T-helper 2 cell treated with Interferon-gamma antibody and Interleukin-4, amounts not matched to agents 5 μg/mL and 100 μg/mL, for 36 hours (primary cell): ENCODE data around the gene TRIM59.
"Not testable (repeated sequence)": the region's sequence is repeated elsewhere in the genome, so short reads cannot be mapped to it uniquely, and the experiment has no call there.

Experiments
- DNase-seq: peaks from one replicate; pipeline ENCODE4 v3.0.0; 2021; ENCODE audit warnings: low spot score
- H3K27ac Mint-ChIP-seq: one replicate; pipeline ENCODE4 v1.8.0; 2021; ENCODE audit warnings: mild to moderate bottlenecking, mixed read lengths
- H3K27me3 Mint-ChIP-seq: one replicate; pipeline ENCODE4 v1.8.0; 2021; ENCODE audit warnings: low read depth, mixed read lengths
- H3K36me3 Mint-ChIP-seq: one replicate; pipeline ENCODE4 v1.8.0; 2021; ENCODE audit warnings: low read depth, mixed read lengths
- H3K4me1 Mint-ChIP-seq: one replicate; pipeline ENCODE4 v1.8.0; 2021; ENCODE audit warnings: low read depth, mixed read lengths
- H3K4me3 Mint-ChIP-seq: one replicate; pipeline ENCODE4 v1.8.0; 2022; ENCODE audit warnings: mild to moderate bottlenecking, moderate library complexity, mixed read lengths
- H3K9me3 Mint-ChIP-seq: one replicate; pipeline ENCODE4 v1.8.0; 2021; ENCODE audit warnings: mixed read lengths

The TRIM59 gene

GRCh38 chr3:160473221-160473620, 23.6 kb upstream of the TRIM59 start:
- H3K4me3 Mint-ChIP-seq: no peak overlapping the region
- H3K27ac Mint-ChIP-seq: no peak overlapping the region
- H3K27me3 Mint-ChIP-seq: peaks cover 7% of the 10 kb centered on the region
- H3K9me3 Mint-ChIP-seq: peaks cover 8% of the 10 kb centered on the region
- H3K4me1 Mint-ChIP-seq: no peaks in the 10 kb centered on the region
- no peak for DNase-seq
- H3K36me3 Mint-ChIP-seq: no peaks in the 10 kb centered on the region

GRCh38 chr3:160472344-160472743, 22.8 kb upstream of the TRIM59 start:
- H3K27me3 Mint-ChIP-seq: peaks cover 7% of the 10 kb centered on the region
- H3K27ac Mint-ChIP-seq: no peak overlapping the region
- no peaks in the 10 kb centered on the region for H3K4me1 Mint-ChIP-seq
- no peaks in the 10 kb centered on the region for H3K36me3 Mint-ChIP-seq
- peaks cover 8% of the 10 kb centered on the region for H3K9me3 Mint-ChIP-seq
- DNase-seq: no peak
- no peak overlapping the region for H3K4me3 Mint-ChIP-seq

GRCh38 chr3:160471892-160472291, 22.3 kb upstream of the TRIM59 start:
- no peak overlapping the region for H3K27ac Mint-ChIP-seq
- DNase-seq: no peak
- H3K4me1 Mint-ChIP-seq: no peaks in the 10 kb centered on the region
- peaks cover 8% of the 10 kb centered on the region for H3K9me3 Mint-ChIP-seq
- no peak overlapping the region for H3K4me3 Mint-ChIP-seq
- H3K36me3 Mint-ChIP-seq: no peaks in the 10 kb centered on the region
- peaks cover 11% of the 10 kb centered on the region for H3K27me3 Mint-ChIP-seq

- Mint-ChIP-seq H3K4me3 (no peak overlapping the region), H3K4me1 (no peaks in the 10 kb centered on the region), H3K36me3 (no peaks in the 10 kb centered on the region), H3K9me3 (peaks cover 8% of the 10 kb centered on the region), H3K27me3 (peaks cover 20% of the 10 kb centered on the region), H3K27ac (no peak overlapping the region)
- DNase-seq: no peak
Measured at GRCh38 chr3:160470181-160470580, 20.6 kb upstream of the TRIM59 start.

- DNase-seq: no peak
- no peak overlapping the region for H3K27ac Mint-ChIP-seq
- H3K4me3 Mint-ChIP-seq: no peak overlapping the region
Measured at GRCh38 chr3:160464971-160465370, 15.4 kb upstream of the TRIM59 start.

GRCh38 chr3:160464321-160464720, 14.7 kb upstream of the TRIM59 start:
- H3K36me3 Mint-ChIP-seq: no peaks in the 10 kb centered on the region
- H3K9me3 Mint-ChIP-seq: peaks cover under 1% of the 10 kb centered on the region
- peaks cover 42% of the 10 kb centered on the region for H3K27me3 Mint-ChIP-seq
- no peak overlapping the region for H3K4me3 Mint-ChIP-seq
- H3K27ac Mint-ChIP-seq: no peak overlapping the region
- DNase-seq: no peak
- no peaks in the 10 kb centered on the region for H3K4me1 Mint-ChIP-seq

More at GRCh38 chr3:160464971-160465370, 15.4 kb upstream of the TRIM59 start:
- Mint-ChIP-seq H3K27me3 (peaks cover 46% of the 10 kb centered on the region), H3K4me1 (no peaks in the 10 kb centered on the region), H3K9me3 (peaks cover 7% of the 10 kb centered on the region), H3K36me3 (no peaks in the 10 kb centered on the region)

GRCh38 chr3:160460033-160460432, 10.4 kb upstream of the TRIM59 start:
- H3K27ac Mint-ChIP-seq: no peak overlapping the region
- no peak overlapping the region for H3K4me3 Mint-ChIP-seq
- H3K9me3 Mint-ChIP-seq: no peaks in the 10 kb centered on the region
- H3K36me3 Mint-ChIP-seq: no peaks in the 10 kb centered on the region
- H3K4me1 Mint-ChIP-seq: no peaks in the 10 kb centered on the region
- DNase-seq: no peak
- peaks cover 39% of the 10 kb centered on the region for H3K27me3 Mint-ChIP-seq

GRCh38 chr3:160459450-160459970, 9.9 kb upstream of the TRIM59 start:
- no peak for DNase-seq
- no peak overlapping the region for H3K27ac Mint-ChIP-seq
- no peaks in the 10 kb centered on the region for H3K36me3 Mint-ChIP-seq
- no peak overlapping the region for H3K4me3 Mint-ChIP-seq
- peaks cover 36% of the 10 kb centered on the region for H3K27me3 Mint-ChIP-seq
- no peaks in the 10 kb centered on the region for H3K9me3 Mint-ChIP-seq
- no peaks in the 10 kb centered on the region for H3K4me1 Mint-ChIP-seq

- no peak for DNase-seq
- Mint-ChIP-seq H3K4me3 (no peak overlapping the region), H3K36me3 (no peaks in the 10 kb centered on the region), H3K27me3 (peaks cover 34% of the 10 kb centered on the region), H3K9me3 (no peaks in the 10 kb centered on the region), H3K4me1 (no peaks in the 10 kb centered on the region), H3K27ac (no peak overlapping the region)
Measured at GRCh38 chr3:160458151-160458550, 8.6 kb upstream of the TRIM59 start.

- peaks cover 14% of the 10 kb centered on the region for H3K27me3 Mint-ChIP-seq
- no peaks in the 10 kb centered on the region for H3K9me3 Mint-ChIP-seq
- peaks cover 6% of the 10 kb centered on the region for H3K4me1 Mint-ChIP-seq
- no peak overlapping the region for H3K4me3 Mint-ChIP-seq
- no peak for DNase-seq
- H3K36me3 Mint-ChIP-seq: no peaks in the 10 kb centered on the region
- H3K27ac Mint-ChIP-seq: no peak overlapping the region
Measured at GRCh38 chr3:160455846-160456245, 6.3 kb upstream of the TRIM59 start.

- Mint-ChIP-seq H3K36me3 (peaks cover 4% of the 10 kb centered on the region), H3K27me3 (peaks cover 14% of the 10 kb centered on the region), H3K9me3 (peaks cover 6% of the 10 kb centered on the region), H3K4me1 (peaks cover 14% of the 10 kb centered on the region), H3K4me3 (no peak overlapping the region), H3K27ac (no peak overlapping the region)
- DNase-seq: no peak
Measured at GRCh38 chr3:160454995-160455394, 5.4 kb upstream of the TRIM59 start.

- H3K27ac Mint-ChIP-seq, H3K9me3 Mint-ChIP-seq, H3K27me3 Mint-ChIP-seq, H3K4me3 Mint-ChIP-seq, DNase-seq: not testable (repeated sequence)
- peaks cover 22% of the 10 kb centered on the region for H3K36me3 Mint-ChIP-seq
- peaks cover 19% of the 10 kb centered on the region for H3K4me1 Mint-ChIP-seq
Measured at GRCh38 chr3:160452251-160452650, 2.7 kb upstream of the TRIM59 start.

GRCh38 chr3:160451602-160452001, 2.0 kb upstream of the TRIM59 start:
- H3K27me3 Mint-ChIP-seq: peaks cover 3% of the 10 kb centered on the region
- no peak overlapping the region for H3K4me3 Mint-ChIP-seq
- peaks cover 25% of the 10 kb centered on the region for H3K4me1 Mint-ChIP-seq
- H3K36me3 Mint-ChIP-seq: peaks cover 27% of the 10 kb centered on the region
- no peak for DNase-seq
- H3K9me3 Mint-ChIP-seq: peaks cover 6% of the 10 kb centered on the region
- H3K27ac Mint-ChIP-seq: no peak overlapping the region

GRCh38 chr3:160450846-160451245, 1.3 kb upstream of the TRIM59 start:
- Mint-ChIP-seq H3K27me3 (peaks cover 3% of the 10 kb centered on the region), H3K36me3 (peaks cover 33% of the 10 kb centered on the region), H3K27ac (peak overlapping the region; percentile 99), H3K4me3 (peak overlapping the region; percentile 98), H3K4me1 (peaks cover 30% of the 10 kb centered on the region), H3K9me3 (peaks cover 6% of the 10 kb centered on the region)
- no peak for DNase-seq
